Measurements from ENCODE around the gene OR6N2. TPM values are rescaled to one million over a fixed set of nuclear protein-coding genes. Genes with fewer than 3 reads are reported as not detected.

OR6N2 gene
- total RNA-seq, 1 donor from 2014 or later, result not detected

DNA sequence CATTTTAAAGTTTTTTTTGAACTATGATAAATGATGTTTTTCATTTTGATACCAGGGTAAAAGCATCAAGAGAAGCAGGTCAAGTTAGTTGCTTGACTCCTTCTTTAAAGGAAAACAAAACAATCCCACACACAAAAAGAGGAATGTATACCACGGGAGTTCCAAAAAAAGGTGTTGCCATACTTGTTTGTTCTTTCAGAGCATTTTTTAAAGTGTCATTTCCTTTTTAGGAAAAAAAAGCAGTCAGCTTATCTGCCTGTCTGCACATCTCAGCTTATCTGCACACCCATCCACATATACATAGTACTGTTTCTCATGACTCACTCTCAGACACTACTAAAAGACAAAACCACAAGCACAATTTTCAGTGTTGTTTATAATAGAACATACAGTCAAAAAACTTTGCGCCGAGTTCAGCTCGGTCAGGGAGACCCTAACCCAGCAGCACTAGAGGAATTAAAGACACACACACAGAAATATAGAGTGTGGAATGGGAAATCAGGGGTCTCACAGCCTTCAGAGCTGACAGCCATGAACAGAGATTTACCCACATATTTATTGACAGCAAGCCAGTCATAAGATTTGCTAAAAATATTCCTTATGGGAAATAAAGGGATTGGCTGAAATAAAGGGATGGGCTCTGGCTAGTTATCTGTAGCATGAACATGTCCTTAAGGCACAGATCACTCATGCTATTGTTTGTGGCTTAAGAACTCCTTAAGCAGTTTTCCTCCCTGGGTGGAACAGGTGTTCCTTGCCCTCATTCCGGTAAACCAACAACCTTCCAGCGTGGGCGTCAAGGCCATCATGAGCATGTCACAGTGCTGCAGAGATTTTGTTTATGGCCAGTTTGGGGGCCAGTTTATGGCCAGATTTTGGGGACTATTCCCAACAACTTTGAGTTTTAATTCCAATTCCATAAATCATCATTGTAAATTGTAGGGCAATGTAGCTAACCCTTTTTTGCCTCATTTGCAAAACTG is 38.7 kb upstream of the OR6N2 start:
- Histone ChIP-seq H3K27ac (ENCODE audit: low read depth, low read length) (no peak overlapping the region), H3K36me3 (ENCODE audit: insufficient read depth, low read length) (no peaks in the 10 kb centered on the region), H3K9me3 (ENCODE audit: insufficient read depth, low read depth, low read length) (no peaks in the 10 kb centered on the region), H3K9ac (ENCODE audit: low read length) (no peak overlapping the region), H3K4me2 (ENCODE audit: low read length) (peak overlapping the region; percentile 9), H2AFZ (ENCODE audit: low read depth, low read length) (no peak overlapping the region), H3K4me1 (ENCODE audit: insufficient read depth, low read length) (no peaks in the 10 kb centered on the region), H3K79me2 (ENCODE audit: insufficient read depth, low read length) (no peaks in the 10 kb centered on the region), H3K4me3 (ENCODE audit: insufficient read depth, low read depth, low read length) (no peak overlapping the region), H4K20me1 (ENCODE audit: insufficient read depth, low read length) (no peaks in the 10 kb centered on the region), H3K27me3 (ENCODE audit: insufficient read depth, low read length) (no peaks in the 10 kb centered on the region)
- Mint-ChIP-seq H3K36me3 (ENCODE audit: low read depth, unreplicated experiment) (no peaks in the 10 kb centered on the region), H3K9me3 (ENCODE audit: unreplicated experiment) (peaks cover 2% of the 10 kb centered on the region), H3K4me1 (ENCODE audit: low read depth, unreplicated experiment) (peaks cover 24% of the 10 kb centered on the region), H3K4me3 (ENCODE audit: unreplicated experiment) (no peak overlapping the region), H3K27ac (ENCODE audit: unreplicated experiment) (peak overlapping the region; percentile 89), H3K27me3 (ENCODE audit: low read depth, unreplicated experiment) (no peaks in the 10 kb centered on the region)
- DNase-seq (ENCODE audit: low read depth) (peak; percentile 8), FAIRE-seq (no peak)
- TF ChIP-seq, protein P1, sequence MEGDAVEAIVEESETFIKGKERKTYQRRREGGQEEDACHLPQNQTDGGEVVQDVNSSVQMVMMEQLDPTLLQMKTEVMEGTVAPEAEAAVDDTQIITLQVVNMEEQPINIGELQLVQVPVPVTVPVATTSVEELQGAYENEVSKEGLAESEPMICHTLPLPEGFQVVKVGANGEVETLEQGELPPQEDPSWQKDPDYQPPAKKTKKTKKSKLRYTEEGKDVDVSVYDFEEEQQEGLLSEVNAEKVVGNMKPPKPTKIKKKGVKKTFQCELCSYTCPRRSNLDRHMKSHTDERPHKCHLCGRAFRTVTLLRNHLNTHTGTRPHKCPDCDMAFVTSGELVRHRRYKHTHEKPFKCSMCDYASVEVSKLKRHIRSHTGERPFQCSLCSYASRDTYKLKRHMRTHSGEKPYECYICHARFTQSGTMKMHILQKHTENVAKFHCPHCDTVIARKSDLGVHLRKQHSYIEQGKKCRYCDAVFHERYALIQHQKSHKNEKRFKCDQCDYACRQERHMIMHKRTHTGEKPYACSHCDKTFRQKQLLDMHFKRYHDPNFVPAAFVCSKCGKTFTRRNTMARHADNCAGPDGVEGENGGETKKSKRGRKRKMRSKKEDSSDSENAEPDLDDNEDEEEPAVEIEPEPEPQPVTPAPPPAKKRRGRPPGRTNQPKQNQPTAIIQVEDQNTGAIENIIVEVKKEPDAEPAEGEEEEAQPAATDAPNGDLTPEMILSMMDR (IDR thresholded peaks at IDR 0.05; ENCODE audit: insufficient read depth, low read depth, low read length), result no peak
- no peak for TF ChIP-seq EZH2 (IDR thresholded peaks at IDR 0.05; ENCODE audit: insufficient read depth, low read length)

DNA sequence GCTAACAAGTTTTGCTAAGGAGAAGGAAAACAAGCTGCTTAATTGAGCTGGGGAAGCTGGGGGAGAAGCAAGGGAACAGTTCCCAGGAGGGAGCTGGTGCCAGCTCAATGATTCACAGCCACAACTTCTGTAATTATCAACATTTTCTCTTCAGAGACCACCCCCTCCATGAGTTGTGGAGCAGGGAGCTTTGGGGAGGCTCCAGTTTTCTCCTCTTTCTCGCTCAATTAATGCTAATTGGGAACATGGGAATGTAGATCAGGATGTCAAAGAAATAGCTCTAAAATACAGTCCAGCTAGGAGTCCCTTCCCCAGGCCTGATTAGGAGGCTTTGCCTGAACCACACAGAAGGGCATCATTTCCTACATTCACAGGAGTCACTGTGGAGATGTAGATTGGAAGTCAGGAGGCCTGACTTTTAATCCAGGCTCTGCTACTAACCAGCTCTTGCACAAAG is 38.0 kb upstream of the OR6N2 start:
- H2AFZ ChIP-seq (ENCODE audit: low read depth, low read length), result no peak overlapping the region
- no peaks in the 10 kb centered on the region for H3K79me2 ChIP-seq (ENCODE audit: insufficient read depth, low read length)
- TF ChIP-seq, protein P1 (IDR thresholded peaks at IDR 0.05; ENCODE audit: insufficient read depth, low read depth, low read length), result no peak
- TF ChIP-seq EZH2 (IDR thresholded peaks at IDR 0.05; ENCODE audit: insufficient read depth, low read length), result no peak
- H3K36me3 ChIP-seq (ENCODE audit: insufficient read depth, low read length), result no peaks in the 10 kb centered on the region
- no peak overlapping the region for H3K4me3 ChIP-seq (ENCODE audit: insufficient read depth, low read depth, low read length)
- H3K27ac Mint-ChIP-seq (ENCODE audit: unreplicated experiment), result peak overlapping the region; percentile 87
- no peaks in the 10 kb centered on the region for H3K27me3 ChIP-seq (ENCODE audit: insufficient read depth, low read length)
- H3K4me3 Mint-ChIP-seq (ENCODE audit: unreplicated experiment), result peak overlapping the region; percentile 40
- no peaks in the 10 kb centered on the region for H3K36me3 Mint-ChIP-seq (ENCODE audit: low read depth, unreplicated experiment)
- FAIRE-seq (no peak), DNase-seq (ENCODE audit: low read depth) (no peak)
- H3K9me3 ChIP-seq (ENCODE audit: insufficient read depth, low read depth, low read length), result no peaks in the 10 kb centered on the region
- H3K4me2 ChIP-seq (ENCODE audit: low read length), result peak overlapping the region; percentile 9
- peaks cover 24% of the 10 kb centered on the region for H3K4me1 Mint-ChIP-seq (ENCODE audit: low read depth, unreplicated experiment)
- H3K27ac ChIP-seq (ENCODE audit: low read depth, low read length), result no peak overlapping the region
- no peaks in the 10 kb centered on the region for H3K27me3 Mint-ChIP-seq (ENCODE audit: low read depth, unreplicated experiment)
- no peak overlapping the region for H3K9ac ChIP-seq (ENCODE audit: low read length)
- H3K9me3 Mint-ChIP-seq (ENCODE audit: unreplicated experiment), result peaks cover 2% of the 10 kb centered on the region
- H4K20me1 ChIP-seq (ENCODE audit: insufficient read depth, low read length), result no peaks in the 10 kb centered on the region
- no peaks in the 10 kb centered on the region for H3K4me1 ChIP-seq (ENCODE audit: insufficient read depth, low read length)

GRCh38 chr1:158818560-158818959 is 37.6 kb upstream of the OR6N2 start:
- FAIRE-seq (no peak), DNase-seq (ENCODE audit: low read depth) (no peak)
- H3K9me3 ChIP-seq (ENCODE audit: insufficient read depth, low read depth, low read length), result no peaks in the 10 kb centered on the region
- no peak for TF ChIP-seq EZH2 (IDR thresholded peaks at IDR 0.05; ENCODE audit: insufficient read depth, low read length)
- TF ChIP-seq, protein P1 (IDR thresholded peaks at IDR 0.05; ENCODE audit: insufficient read depth, low read depth, low read length), result no peak
- H2AFZ ChIP-seq (ENCODE audit: low read depth, low read length), result no peak overlapping the region
- no peaks in the 10 kb centered on the region for H3K4me1 ChIP-seq (ENCODE audit: insufficient read depth, low read length)
- H3K4me2 ChIP-seq (ENCODE audit: low read length), result no peak overlapping the region
- no peaks in the 10 kb centered on the region for H3K36me3 Mint-ChIP-seq (ENCODE audit: low read depth, unreplicated experiment)
- H3K27me3 Mint-ChIP-seq (ENCODE audit: low read depth, unreplicated experiment), result no peaks in the 10 kb centered on the region
- no peaks in the 10 kb centered on the region for H3K27me3 ChIP-seq (ENCODE audit: insufficient read depth, low read length)
- H3K9me3 Mint-ChIP-seq (ENCODE audit: unreplicated experiment), result peaks cover 2% of the 10 kb centered on the region
- H3K4me1 Mint-ChIP-seq (ENCODE audit: low read depth, unreplicated experiment), result peaks cover 24% of the 10 kb centered on the region
- no peaks in the 10 kb centered on the region for H4K20me1 ChIP-seq (ENCODE audit: insufficient read depth, low read length)
- H3K36me3 ChIP-seq (ENCODE audit: insufficient read depth, low read length), result no peaks in the 10 kb centered on the region
- H3K27ac Mint-ChIP-seq (ENCODE audit: unreplicated experiment), result peak overlapping the region; percentile 87
- no peaks in the 10 kb centered on the region for H3K79me2 ChIP-seq (ENCODE audit: insufficient read depth, low read length)
- no peak overlapping the region for H3K27ac ChIP-seq (ENCODE audit: low read depth, low read length)
- H3K9ac ChIP-seq (ENCODE audit: low read length), result no peak overlapping the region
- no peak overlapping the region for H3K4me3 ChIP-seq (ENCODE audit: insufficient read depth, low read depth, low read length)
- H3K4me3 Mint-ChIP-seq (ENCODE audit: unreplicated experiment), result no peak overlapping the region
